Heart left ventricle (tissue), 16 donors: ENCODE data around the gene USP46. TPM values are rescaled to one million over a fixed set of nuclear protein-coding genes. Genes with fewer than 3 reads are reported as not detected.

Experiments used
- ATAC-seq, 4 donors: fragments of 200-7000 bp; cut with Tn5 transposase; one replicate each; pipeline ENCODE4 v1.9.1; 2020 to 2022; ENCODE audit warnings: moderate library complexity in 4 of 4, mild to moderate bottlenecking in 3 of 4, moderate number of reproducible peaks in 1 of 4
- DNase-seq, 5 donors: peaks; one replicate each; pipeline ENCODE4 v3.0.0-alpha.2; 2020
- H3K27ac ChIP-seq, 12 donors: fragments of 200-600 bp; sonication (generic) in 4 of 12; one replicate each; pipeline versions ENCODE4 v1.5.0 to v1.8.0; 2016 to 2022; ENCODE audit warnings: mild to moderate bottlenecking in 2 of 12
- H3K27me3 ChIP-seq, 9 donors: fragments of 200-600 bp; sonication (generic) in 2 of 9; one replicate each; pipeline versions ENCODE4 v1.5.1 to v1.8.0; 2016 to 2022; ENCODE audit warnings: mild to moderate bottlenecking in 3 of 9
- H3K36me3 ChIP-seq, 9 donors: fragments of 200-600 bp; sonication (generic) in 2 of 9; one replicate each; pipeline versions ENCODE4 v1.5.0 to v1.8.0; 2018 to 2022; ENCODE audit warnings: mild to moderate bottlenecking in 2 of 9
- H3K4me1 ChIP-seq, 12 donors: fragments of 200-600 bp; sonication (generic) in 4 of 12; one replicate each; pipeline versions ENCODE4 v1.5.0 to v1.8.0; 2016 to 2022; ENCODE audit warnings: mild to moderate bottlenecking in 3 of 12
- H3K4me3 ChIP-seq, 12 donors: fragments of 200-600 bp; sonication (generic) in 4 of 12; one replicate each; pipeline versions ENCODE4 v1.5.0 to v1.8.0; 2017 to 2022; ENCODE audit warnings: mild to moderate bottlenecking in 9 of 12, moderate library complexity in 4 of 12
- H3K9me3 ChIP-seq, 12 donors: fragments of 200-600 bp; sonication (generic) in 4 of 12; one replicate each; pipeline versions ENCODE4 v1.5.0 to v1.8.0; 2016 to 2022; ENCODE audit warnings: mild to moderate bottlenecking in 1 of 12
- CTCF ChIP-seq, 12 donors: fragments of 200-600 bp; sonication (generic) in 4 of 12; IDR thresholded peaks; one replicate each; pipeline versions ENCODE4 v1.5.0 to v1.8.0; 2018 to 2022; ENCODE audit warnings: antibody characterized with exemption in 12 of 12, mild to moderate bottlenecking in 5 of 12
- POLR2A ChIP-seq, 2 donors: fragments of 450-650 bp; IDR thresholded peaks; one replicate each; pipeline ENCODE4 v1.6.1; 2017; ENCODE audit warnings: antibody characterized with exemption in 2 of 2, mild to moderate bottlenecking in 2 of 2, moderate library complexity in 2 of 2
- WGBS, 4 donors: extraction: QIAGEN DNeasy Blood & Tissue Kit in 2 of 4; methylation state at CpG; one replicate each; pipeline versions ENCODE4 v1.1.5 to v1.1.7; 2013 to 2018; 5-methylcytosine and 5-hydroxymethylcytosine counted together
- intact Hi-C, 10 donors: fragments of 100-400 bp; cut with DNase I; formaldehyde crosslinking; loops; one replicate each; pipeline versions ENCODE4 v1.11.1 to v1.14.2; 2022
- polyA plus RNA-seq, 2 donors: library from polyadenylated mRNA; stranded (reverse); fragments of 200-250 nt; gene quantifications; one replicate each; pipeline ENCODE4 v1.2.3, GENCODE V29; 2013
- total RNA-seq, 9 donors: library from RNA; depleted of rRNA in 2 of 9; stranded (reverse); fragments of >200 nt in 2 of 9; fragmentation: NEBNext Ultra II Directional in 3 of 9; extraction: Animal tissue kit (Norgen Biotek cat#: 25700) in 3 of 9; gene quantifications; one replicate each; pipeline versions ENCODE4 v1.1.0 to v1.2.4, GENCODE V29; 2016 to 2023
- donor health status: ischemic (EF 13 %, LVEDD 7.1; RV severe dilation, severe dysfunction).
- donor health status: healthy with polysubstance abuse.
- donor health status: DM: no; HTN: yes; CAD: no.
- donor health status: DM: no; HTN: no; CAD: no.
- donor health status: ischemic (EF 25% LVEDD 6.9; RV normal size, moderate dysfunction).
- donor health status: ischemic (EF 25% LVEDD 5.7; RV mildly dilated, moderate dysfunction).
- donor health status: healthy.
- donor health status: DM: yes; HTN: yes; CAD: no.
- donor health status: ischemic (EF 35%, LVEDD 5.7; RV mildly dilated, moderate dysfunction).
- donor health status: nonischemic (EF 11% LVEDD 7.7; RV severe dilation, severe dysfunction).
- donor health status: DM: yes; HTN: yes; CAD: no.
- donor health status: PGD.
- donor health status: ischemic (EF 29% LVEDD 5.4; RV normal size, mild dysfunction).
- donor health status: nonischemic (EF 23%, LVEDD 6.1; RV moderate dilation, normal function).

USP46 gene
- total and polyA plus RNA-seq, 11 donors: 6.1 to 111 (median 62.9) TPM

DNA sequence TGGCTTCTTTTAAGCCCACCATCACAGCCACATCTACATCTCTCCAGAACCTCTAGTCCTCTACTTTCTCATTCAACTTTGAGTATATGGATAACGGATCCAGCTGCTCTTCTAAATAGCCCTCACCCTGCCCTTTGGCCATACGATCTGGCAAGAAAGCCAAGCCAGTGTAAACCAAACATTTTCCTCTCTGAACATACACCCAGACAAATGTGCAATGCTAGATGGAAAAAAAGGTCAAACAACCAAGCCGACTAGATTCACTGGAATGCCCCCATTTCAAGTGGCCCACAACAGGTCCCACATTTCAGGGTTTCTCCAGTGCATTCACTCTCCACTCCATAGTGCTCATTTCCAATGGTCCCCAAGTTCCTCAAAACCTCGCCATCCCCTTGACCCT lies 24.0 kb downstream of the USP46 start:
- Histone ChIP-seq H3K4me3 (no peak overlapping the region), H3K27me3 (no peaks in the 10 kb centered on the region), H3K4me1 (peaks cover 0 to 35% (median 6%) of the 10 kb centered on the region in 12 donors), H3K9me3 (no peaks in the 10 kb centered on the region), H3K36me3 (peaks cover 0 to 5% (median 0%) of the 10 kb centered on the region in 9 donors), H3K27ac (no peak overlapping the region)
- no peak for DNase-seq
- intact Hi-C loops: no loop called here
- 86 to 91% (median 90%) methylated on average over 4 of the region's 4 CpGs for WGBS, 4 donors
- ATAC-seq: no peak
- TF ChIP-seq CTCF (IDR thresholded peaks at IDR 0.05) (no peak), POLR2A (IDR thresholded peaks at IDR 0.05) (no peak)

DNA sequence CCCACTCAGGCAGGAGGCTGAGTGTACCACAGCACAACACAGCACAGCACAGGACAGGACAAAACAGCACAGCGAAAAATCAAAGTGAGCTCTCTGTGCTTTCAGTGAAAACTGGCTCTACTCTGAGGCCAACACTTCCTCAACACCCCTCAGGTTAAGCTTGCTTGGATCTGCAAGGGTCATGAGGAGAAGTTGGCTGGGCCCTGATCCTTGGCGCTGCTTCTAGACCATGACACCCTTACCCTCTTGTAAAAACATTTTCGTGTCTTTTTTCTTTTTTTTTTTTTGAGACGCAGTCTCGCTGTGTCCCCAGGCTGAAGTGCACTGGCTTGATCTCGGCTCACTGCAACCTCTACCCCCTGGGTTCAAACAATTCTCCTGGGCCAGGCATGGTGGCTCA lies 25.3 kb downstream of the USP46 start:
- intact Hi-C loops: no loop called here
- Histone ChIP-seq H3K27me3 (no peaks in the 10 kb centered on the region), H3K9me3 (no peaks in the 10 kb centered on the region), H3K27ac (no peak overlapping the region), H3K4me3 (no peak overlapping the region), H3K36me3 (peaks cover 0 to 13% (median 0%) of the 10 kb centered on the region in 9 donors), H3K4me1 (peaks cover 0 to 31% (median 8%) of the 10 kb centered on the region in 12 donors)
- TF ChIP-seq POLR2A (IDR thresholded peaks at IDR 0.05): no peak
- TF ChIP-seq CTCF (IDR thresholded peaks at IDR 0.05): no peak
- DNase-seq (no peak), ATAC-seq (no peak)
- WGBS, 4 donors: 90 to 93% (median 93%) methylated on average over 6 of the region's 6 CpGs

DNA sequence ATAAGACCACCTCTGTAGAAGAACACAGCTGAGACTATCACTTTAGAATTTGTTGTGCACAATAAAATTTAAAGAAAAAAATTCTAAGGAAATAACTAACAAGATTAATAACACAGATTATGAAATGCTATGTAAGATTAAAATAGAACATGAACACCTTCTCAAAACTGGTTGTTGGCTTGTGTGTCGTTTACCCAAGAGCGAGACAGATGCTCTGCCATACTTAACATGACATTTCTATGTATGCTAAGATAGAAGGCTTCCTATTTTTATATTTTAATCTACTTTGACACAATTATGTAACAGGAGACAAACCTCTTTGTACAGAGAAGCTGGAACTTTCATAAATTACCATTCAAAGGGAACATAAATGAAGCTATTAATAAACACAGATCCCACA lies 30.1 kb downstream of the USP46 start:
- H3K27me3 ChIP-seq: no peaks in the 10 kb centered on the region
- ATAC-seq: peak in 1 of 4 donors; percentile 18
- 55 to 70% (median 63%) methylated on average over 2 of the region's 2 CpGs for WGBS, 4 donors
- no peak for TF ChIP-seq CTCF (IDR thresholded peaks at IDR 0.05)
- TF ChIP-seq POLR2A (IDR thresholded peaks at IDR 0.05): no peak
- DNase-seq: no peak
- H3K36me3 ChIP-seq: peaks cover 0 to 52% (median 18%) of the 10 kb centered on the region in 9 donors
- no peak overlapping the region for H3K4me3 ChIP-seq
- H3K4me1 ChIP-seq: peaks cover 0 to 23% (median 11%) of the 10 kb centered on the region in 12 donors
- H3K9me3 ChIP-seq: no peaks in the 10 kb centered on the region
- intact Hi-C loops: no loop called here
- H3K27ac ChIP-seq: peak overlapping the region in 5 of 12 donors; percentile 5 to 48 (median 31)

GRCh38 chr4:52628543-52628942 lies 30.6 kb downstream of the USP46 start:
- WGBS, 4 donors: 61 to 71% (median 64%) methylated on average over 4 of the region's 4 CpGs
- Histone ChIP-seq H3K4me3 (no peak overlapping the region), H3K27me3 (no peaks in the 10 kb centered on the region), H3K36me3 (peaks cover 0 to 52% (median 18%) of the 10 kb centered on the region in 9 donors), H3K27ac (peak overlapping the region in 5 of 12 donors; percentile 5 to 48 (median 31)), H3K9me3 (no peaks in the 10 kb centered on the region), H3K4me1 (peaks cover 0 to 23% (median 10%) of the 10 kb centered on the region in 12 donors)
- TF ChIP-seq CTCF (IDR thresholded peaks at IDR 0.05) (no peak), POLR2A (IDR thresholded peaks at IDR 0.05) (no peak)
- DNase-seq (no peak), ATAC-seq (peak in 2 of 4 donors; percentile 34 to 63)
- intact Hi-C loops: no loop called here
